Mesenchymal stem cell (in vitro differentiated cells and primary cell): ENCODE data around the gene MTA2.
A peak's percentile ranks its signal among the peaks of the same experiment; 100 is the strongest.
"Not testable (repeated sequence)": the region's sequence is repeated elsewhere in the genome, so short reads cannot be mapped to it uniquely, and the experiment has no call there.

Source experiments
- DNase-seq: peaks from one replicate; pipeline ENCODE4 v3.0.0-alpha.2; 2013
- H2AFZ ChIP-seq: one replicate; pipeline ENCODE4 v1.6.1; 2013; ENCODE audit warnings: low read depth, mild to moderate bottlenecking, control low read depth, inconsistent platforms, low read length, moderate library complexity
- H2AK5ac ChIP-seq: 2 replicates; pipeline ENCODE4 v1.6.1; 2013; ENCODE audit warnings: low read length, moderate library complexity, mild to moderate bottlenecking, inconsistent platforms; ENCODE audit not compliant: severe bottlenecking
- H2BK120ac ChIP-seq: one replicate; pipeline ENCODE4 v1.6.1; 2013; ENCODE audit warnings: low read depth, mild to moderate bottlenecking, inconsistent platforms, low read length, moderate library complexity
- H2BK12ac ChIP-seq, 2 experiments: one replicate each; pipeline ENCODE4 v1.6.1; 2013; ENCODE audit warnings: inconsistent platforms in 2 of 2, low read length in 2 of 2, mild to moderate bottlenecking in 2 of 2, moderate library complexity in 2 of 2, control low read depth in 1 of 2
- H2BK15ac ChIP-seq: one replicate; pipeline ENCODE4 v1.6.1; 2013; ENCODE audit warnings: mild to moderate bottlenecking, low read depth, inconsistent platforms; ENCODE audit not compliant: poor library complexity, severe bottlenecking
- H2BK5ac ChIP-seq: 2 replicates; pipeline ENCODE4 v1.6.1; 2013; ENCODE audit warnings: low read depth, mild to moderate bottlenecking, low read length, control low read depth, inconsistent platforms; ENCODE audit not compliant: poor library complexity, severe bottlenecking
- H3K14ac ChIP-seq, 2 experiments: one replicate each; pipeline ENCODE4 v1.6.1; 2013; ENCODE audit warnings: inconsistent platforms in 2 of 2, low read length in 2 of 2, control low read depth in 1 of 2, mild to moderate bottlenecking in 1 of 2, moderate library complexity in 1 of 2
- H3K18ac ChIP-seq, 2 experiments: one replicate each; pipeline ENCODE4 v1.6.1; 2013; ENCODE audit warnings: inconsistent platforms in 2 of 2, low read length in 2 of 2, control low read depth in 1 of 2, low read depth in 1 of 2, mild to moderate bottlenecking in 1 of 2
- H3K23ac ChIP-seq, 2 experiments: one replicate each; pipeline ENCODE4 v1.6.1; 2013; ENCODE audit warnings: inconsistent platforms in 2 of 2, low read length in 2 of 2, mild to moderate bottlenecking in 2 of 2, moderate library complexity in 2 of 2, control low read depth in 1 of 2
- H3K27ac ChIP-seq: 2 replicates; pipeline ENCODE4 v1.5.1; 2013; ENCODE audit warnings: mild to moderate bottlenecking, moderate library complexity, low read length, control low read depth, inconsistent platforms; ENCODE audit not compliant: poor library complexity, severe bottlenecking
- H3K27me3 ChIP-seq, 2 experiments: 2 replicates each; pipeline versions ENCODE4 v1.6.1 to v1.7.0; 2013; ENCODE audit warnings: low read length in 2 of 2, mild to moderate bottlenecking in 2 of 2, moderate library complexity in 2 of 2, control low read depth in 1 of 2, inconsistent platforms in 1 of 2; ENCODE audit not compliant: control insufficient read depth in 1 of 2, insufficient read depth in 1 of 2
- H3K36me3 ChIP-seq, 2 experiments: 2 replicates each; pipeline versions ENCODE4 v1.6.1 to v1.7.0; 2013; ENCODE audit warnings: low read length in 2 of 2, control low read depth in 1 of 2, inconsistent platforms in 1 of 2, low read depth in 1 of 2, mild to moderate bottlenecking in 1 of 2; ENCODE audit not compliant: insufficient read depth in 2 of 2, control insufficient read depth in 1 of 2
- H3K4ac ChIP-seq, 2 experiments: one replicate each; pipeline ENCODE4 v1.6.1; 2013; ENCODE audit warnings: inconsistent platforms in 2 of 2, low read length in 2 of 2, mild to moderate bottlenecking in 2 of 2, moderate library complexity in 2 of 2, control low read depth in 1 of 2, low read depth in 1 of 2
- H3K4me1 ChIP-seq: 2 replicates; pipeline ENCODE4 v1.6.1; 2013; ENCODE audit warnings: low read depth, low read length, control low read depth; ENCODE audit not compliant: control insufficient read depth, insufficient read depth
- H3K4me2 ChIP-seq: 2 replicates; pipeline ENCODE4 v1.6.1; 2013; ENCODE audit warnings: low read length, mild to moderate bottlenecking, inconsistent platforms; ENCODE audit not compliant: poor library complexity, severe bottlenecking
- H3K4me3 ChIP-seq, 2 experiments: 2 replicates each; pipeline versions ENCODE4 v1.5.1 to v1.7.0; 2013; ENCODE audit warnings: low read length in 2 of 2, mild to moderate bottlenecking in 2 of 2, control low read depth in 1 of 2, low read depth in 1 of 2; ENCODE audit not compliant: insufficient read depth in 1 of 2
- H3K79me1 ChIP-seq: replicated peaks from 2 replicates; pipeline ENCODE4 v1.6.1; 2013; ENCODE audit warnings: mild to moderate bottlenecking, control low read depth, low read length, inconsistent platforms; ENCODE audit not compliant: poor library complexity, severe bottlenecking
- H3K9ac ChIP-seq: 2 replicates; pipeline ENCODE4 v1.7.0; 2013; ENCODE audit warnings: mild to moderate bottlenecking, low read length, moderate library complexity
- H3K9me3 ChIP-seq: 2 replicates; pipeline ENCODE4 v1.7.0; 2013; ENCODE audit warnings: mild to moderate bottlenecking, low read length; ENCODE audit not compliant: control insufficient read depth
- H4K8ac ChIP-seq: one replicate; pipeline ENCODE4 v1.6.1; 2013; ENCODE audit warnings: inconsistent platforms, mild to moderate bottlenecking, low read length, moderate library complexity
- H4K91ac ChIP-seq: one replicate; pipeline ENCODE4 v1.6.1; 2013; ENCODE audit warnings: mild to moderate bottlenecking, low read length, inconsistent platforms
- WGBS: methylation state at CpG from one replicate; pipeline ENCODE4 v1.1.7; 2013; ENCODE audit warnings: mixed read lengths; 5-methylcytosine and 5-hydroxymethylcytosine counted together

The MTA2 gene

DNA sequence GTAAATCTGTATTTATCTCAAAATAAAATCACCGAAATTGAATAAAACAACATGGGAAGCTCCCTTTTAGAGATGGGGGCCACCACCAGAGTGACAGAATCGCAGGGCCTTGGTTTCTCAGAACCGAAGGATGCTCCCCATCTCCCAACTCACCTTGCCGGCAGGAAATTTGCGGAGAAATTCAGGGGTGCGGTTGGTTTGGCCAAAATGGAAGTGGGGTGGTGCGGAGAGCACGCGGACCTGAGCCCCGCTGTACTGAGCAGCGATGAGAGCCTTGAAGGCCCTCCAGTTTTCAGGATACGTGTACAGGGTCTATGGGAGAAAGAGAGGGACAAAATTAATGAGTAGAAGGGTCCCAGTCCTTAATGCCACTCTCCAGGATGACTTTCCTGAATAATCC, 29.2 kb downstream of the MTA2 start:
- H2AK5ac ChIP-seq = no peak overlapping the region
- peaks cover 23% of the 10 kb centered on the region for H3K4me1 ChIP-seq
- no peaks in the 10 kb centered on the region for H3K27me3 ChIP-seq
- no peak overlapping the region for H4K8ac ChIP-seq
- H2BK12ac ChIP-seq = no peak overlapping the region
- H4K91ac ChIP-seq = no peak overlapping the region
- 89% methylated on average over 11 of the region's 12 CpGs for WGBS
- no peak overlapping the region for H3K18ac ChIP-seq
- no peak overlapping the region for H2BK5ac ChIP-seq
- no peak for DNase-seq
- H2BK120ac ChIP-seq = no peak overlapping the region
- no peak overlapping the region for H2BK15ac ChIP-seq
- peaks cover 10% of the 10 kb centered on the region for H3K79me1 ChIP-seq
- H3K9ac ChIP-seq = peak overlapping the region; percentile 98
- peak overlapping the region; percentile 44 to 96 for H3K4me3 ChIP-seq
- no peak overlapping the region for H3K4ac ChIP-seq
- H3K14ac ChIP-seq = no peak overlapping the region
- peak overlapping the region; percentile 93 for H3K4me2 ChIP-seq
- H3K36me3 ChIP-seq = peaks cover 56 to 69% of the 10 kb centered on the region in 2 experiments
- no peak overlapping the region for H3K27ac ChIP-seq
- no peaks in the 10 kb centered on the region for H3K9me3 ChIP-seq
- H3K23ac ChIP-seq = no peak overlapping the region
- H2AFZ ChIP-seq = no peak overlapping the region

DNA sequence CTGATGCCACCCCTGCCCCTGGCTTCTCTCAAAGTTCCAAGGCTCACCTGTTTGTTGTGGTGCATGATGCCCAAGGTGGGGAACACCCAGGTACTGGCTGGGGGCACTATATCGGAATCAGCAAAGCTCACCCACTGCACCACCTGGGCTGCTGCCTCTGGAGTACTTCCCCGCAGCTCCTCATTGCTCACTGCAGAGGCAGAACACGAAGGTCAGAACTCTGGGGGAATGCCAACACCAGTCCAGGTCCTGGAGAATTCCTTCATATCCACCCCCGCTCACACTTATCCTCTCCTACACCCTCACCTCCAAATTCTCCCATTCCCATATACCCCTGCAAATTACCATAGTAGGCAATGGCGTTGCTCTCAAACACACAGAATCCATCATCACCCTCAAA, 30.2 kb downstream of the MTA2 start:
- H3K9me3 ChIP-seq, H3K14ac ChIP-seq, H3K4me2 ChIP-seq, H3K27ac ChIP-seq, DNase-seq, H2AFZ ChIP-seq, H3K79me1 ChIP-seq, H2BK15ac ChIP-seq, H2BK120ac ChIP-seq, H3K4ac ChIP-seq, H3K18ac ChIP-seq, H2BK5ac ChIP-seq, H4K8ac ChIP-seq, H2AK5ac ChIP-seq, H4K91ac ChIP-seq, H3K27me3 ChIP-seq, H2BK12ac ChIP-seq: not testable (repeated sequence)
- peak overlapping the region in 1 of 2 experiments; percentile 96 for H3K4me3 ChIP-seq
- 96% methylated on average over 5 of the region's 5 CpGs for WGBS
- H3K36me3 ChIP-seq = peaks cover 57 to 70% of the 10 kb centered on the region in 2 experiments
- H3K23ac ChIP-seq = peak overlapping the region in 1 of 2 experiments; percentile 73
- H3K9ac ChIP-seq = peak overlapping the region; percentile 98
- peaks cover 19% of the 10 kb centered on the region for H3K4me1 ChIP-seq

DNA sequence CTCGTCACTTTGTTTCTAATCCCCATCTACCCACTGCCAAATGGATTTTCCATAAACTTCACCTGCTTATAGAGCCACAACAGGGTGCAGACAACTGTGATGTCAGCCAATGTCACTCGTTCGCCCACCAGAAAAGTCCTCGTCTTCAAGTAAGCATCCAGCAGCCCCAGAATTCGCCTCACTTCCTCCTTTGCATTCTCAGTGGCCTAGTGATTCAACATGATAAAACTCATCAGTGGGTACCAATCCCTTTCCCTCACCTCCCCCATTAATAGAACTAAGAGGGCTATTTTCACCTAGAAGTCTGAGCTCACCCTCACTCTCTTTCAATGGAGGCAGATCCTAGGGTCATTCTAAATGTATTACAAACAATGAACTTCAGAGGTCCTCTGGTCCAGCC, 30.8 kb downstream of the MTA2 start:
- not testable (repeated sequence) for H2BK15ac ChIP-seq, H3K4me3 ChIP-seq, H2BK12ac ChIP-seq, H2AFZ ChIP-seq, H2AK5ac ChIP-seq, H3K14ac ChIP-seq, H3K4me2 ChIP-seq, H2BK120ac ChIP-seq, H3K18ac ChIP-seq, H3K4ac ChIP-seq, H4K91ac ChIP-seq, DNase-seq, H3K9me3 ChIP-seq, H2BK5ac ChIP-seq, H3K27me3 ChIP-seq, H3K27ac ChIP-seq, H3K79me1 ChIP-seq
- Histone ChIP-seq H3K9ac (peak overlapping the region; percentile 98), H4K8ac (peak overlapping the region; percentile 33), H3K23ac (peak overlapping the region in 1 of 2 experiments; percentile 73), H3K4me1 (peaks cover 18% of the 10 kb centered on the region), H3K36me3 (peaks cover 53 to 70% of the 10 kb centered on the region in 2 experiments)
- 90% methylated on average over 5 of the region's 5 CpGs for WGBS

DNA sequence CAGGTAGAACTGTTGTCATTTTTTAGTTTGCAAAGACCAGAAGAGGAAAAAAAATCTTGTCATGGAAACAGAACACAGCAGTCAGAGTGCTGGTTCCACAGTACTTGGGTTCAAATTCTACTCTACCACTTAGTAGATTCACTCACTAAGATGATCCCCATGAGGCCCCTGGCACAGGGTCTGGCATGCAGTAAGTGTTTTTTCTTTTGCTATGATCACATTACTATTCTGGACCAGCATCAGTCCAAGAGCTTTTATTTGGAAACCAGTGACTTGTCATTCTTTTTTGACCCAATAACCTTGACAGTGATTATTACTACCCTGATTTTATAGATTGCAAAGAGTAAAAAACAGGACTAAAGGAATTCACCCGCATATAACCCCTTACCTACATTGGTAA, 32.1 kb downstream of the MTA2 start:
- peaks cover 9% of the 10 kb centered on the region for H3K4me1 ChIP-seq
- no peak overlapping the region for H3K14ac ChIP-seq
- H3K9ac ChIP-seq = peak overlapping the region; percentile 3
- H3K4me3 ChIP-seq = no peak overlapping the region
- no peaks in the 10 kb centered on the region for H3K27me3 ChIP-seq
- H3K27ac ChIP-seq = no peak overlapping the region
- H3K4ac ChIP-seq = no peak overlapping the region
- no peak overlapping the region for H4K91ac ChIP-seq
- DNase-seq = no peak
- H2BK120ac ChIP-seq = no peak overlapping the region
- H4K8ac ChIP-seq = no peak overlapping the region
- WGBS = 93% methylated on average over 1 of the region's 1 CpG
- H3K36me3 ChIP-seq = peaks cover 50 to 79% of the 10 kb centered on the region in 2 experiments
- no peak overlapping the region for H2BK5ac ChIP-seq
- no peaks in the 10 kb centered on the region for H3K79me1 ChIP-seq
- H2BK12ac ChIP-seq = no peak overlapping the region
- no peak overlapping the region for H3K18ac ChIP-seq
- H2BK15ac ChIP-seq = no peak overlapping the region
- H3K23ac ChIP-seq = no peak overlapping the region
- H2AFZ ChIP-seq = no peak overlapping the region
- H2AK5ac ChIP-seq = no peak overlapping the region
- H3K4me2 ChIP-seq = no peak overlapping the region
- no peaks in the 10 kb centered on the region for H3K9me3 ChIP-seq
